ENCODE data around the gene RABAC1.
A peak's percentile ranks its signal among the peaks of the same experiment; 100 is the strongest.

- TF ChIP-seq, protein P1, sequence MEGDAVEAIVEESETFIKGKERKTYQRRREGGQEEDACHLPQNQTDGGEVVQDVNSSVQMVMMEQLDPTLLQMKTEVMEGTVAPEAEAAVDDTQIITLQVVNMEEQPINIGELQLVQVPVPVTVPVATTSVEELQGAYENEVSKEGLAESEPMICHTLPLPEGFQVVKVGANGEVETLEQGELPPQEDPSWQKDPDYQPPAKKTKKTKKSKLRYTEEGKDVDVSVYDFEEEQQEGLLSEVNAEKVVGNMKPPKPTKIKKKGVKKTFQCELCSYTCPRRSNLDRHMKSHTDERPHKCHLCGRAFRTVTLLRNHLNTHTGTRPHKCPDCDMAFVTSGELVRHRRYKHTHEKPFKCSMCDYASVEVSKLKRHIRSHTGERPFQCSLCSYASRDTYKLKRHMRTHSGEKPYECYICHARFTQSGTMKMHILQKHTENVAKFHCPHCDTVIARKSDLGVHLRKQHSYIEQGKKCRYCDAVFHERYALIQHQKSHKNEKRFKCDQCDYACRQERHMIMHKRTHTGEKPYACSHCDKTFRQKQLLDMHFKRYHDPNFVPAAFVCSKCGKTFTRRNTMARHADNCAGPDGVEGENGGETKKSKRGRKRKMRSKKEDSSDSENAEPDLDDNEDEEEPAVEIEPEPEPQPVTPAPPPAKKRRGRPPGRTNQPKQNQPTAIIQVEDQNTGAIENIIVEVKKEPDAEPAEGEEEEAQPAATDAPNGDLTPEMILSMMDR (optimal IDR thresholded peaks at IDR 0.05 in 1 of 3, IDR thresholded peaks at IDR 0.05 in 1 of 3, conservative IDR thresholded peaks at IDR 0.05 in 1 of 3; ENCODE audit: extremely low read depth in 1 of 3, insufficient read depth in 2 of 3, low read length in 3 of 3) = no peak
- TF ChIP-seq EZH2 (IDR thresholded peaks at IDR 0.05; ENCODE audit: low read length) = peak; percentile 2
Measured at GRCh38 chr19:41990615-41991014, 31.5 kb upstream of the RABAC1 start.

All from keratinocyte (primary cell).